ENCODE data around the gene PAK5.
A peak's percentile ranks its signal among the peaks of the same experiment; 100 is the strongest.

The PAK5 gene

DNA sequence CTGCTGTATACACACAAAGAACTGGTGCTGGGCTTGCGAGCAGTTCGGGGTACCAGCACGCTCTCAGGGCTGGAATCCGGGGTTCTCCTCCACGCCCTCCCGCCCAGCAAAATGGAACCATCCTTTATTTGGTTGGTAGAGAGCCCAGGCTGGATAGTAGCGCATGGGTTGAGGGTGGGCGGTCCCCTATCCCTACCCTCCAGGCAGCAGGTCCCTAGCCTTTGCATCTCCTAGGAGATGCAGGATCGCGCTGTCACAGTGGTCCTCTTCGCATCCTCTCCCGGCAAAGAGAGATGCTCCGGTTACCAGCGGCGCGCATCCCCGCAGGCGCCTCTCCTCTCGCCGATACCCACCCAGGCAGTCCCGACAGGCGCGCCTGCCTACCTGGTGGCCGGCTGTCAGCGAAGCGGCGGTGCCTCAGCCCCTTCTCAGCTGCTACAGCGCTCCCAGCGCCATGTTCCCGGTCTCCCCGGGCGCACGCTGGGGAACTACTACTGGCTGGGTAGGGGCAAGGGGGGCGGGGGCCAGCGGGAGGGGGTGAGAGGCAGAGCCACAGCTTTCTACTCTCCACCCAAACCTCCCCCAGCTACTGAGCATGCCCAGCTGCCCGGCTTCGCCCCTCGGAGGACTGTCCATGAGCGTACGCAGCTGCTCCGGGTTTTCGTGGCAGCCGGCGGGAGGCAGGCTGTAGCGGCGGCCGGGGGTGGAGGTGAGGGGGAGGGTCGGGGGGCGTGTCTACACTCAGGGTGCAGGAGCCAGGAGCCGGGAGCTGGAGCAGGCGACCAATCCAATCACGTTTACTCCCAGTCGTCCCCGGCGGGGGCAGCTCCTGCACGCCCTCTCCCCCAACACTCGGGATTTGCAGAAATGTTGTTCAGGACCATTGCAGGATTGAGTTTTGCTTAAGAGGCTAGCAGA, at the start of gene PAK5:
Gene PAK5, minus strand, starts transcription at position 699 of the 918 bp plus-strand sequence. CDS start 194,748 bp downstream, outside the sequence.
- peak; percentile 95 to 98 (median 97) for DNase-seq

DNA sequence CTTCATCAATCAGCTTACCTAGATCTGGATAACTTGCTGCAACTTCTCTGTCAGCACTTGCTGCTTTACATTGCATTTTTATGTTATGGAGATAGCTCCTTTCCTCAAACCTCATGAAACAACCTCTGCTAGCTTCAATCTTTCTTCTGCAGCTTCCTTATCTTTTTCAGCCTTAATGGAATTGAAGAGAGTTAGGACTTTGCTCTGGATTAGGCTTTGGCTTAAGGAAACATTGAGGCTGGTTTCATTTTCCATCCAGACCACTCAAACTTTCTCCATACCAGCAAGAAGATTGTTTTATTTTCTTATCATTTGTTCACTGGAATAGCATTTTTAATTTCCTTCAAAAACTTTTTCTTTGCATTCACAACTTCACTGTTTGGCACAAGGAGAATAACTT, 48.8 kb upstream of the PAK5 start:
- DNase-seq: no peak

DNA sequence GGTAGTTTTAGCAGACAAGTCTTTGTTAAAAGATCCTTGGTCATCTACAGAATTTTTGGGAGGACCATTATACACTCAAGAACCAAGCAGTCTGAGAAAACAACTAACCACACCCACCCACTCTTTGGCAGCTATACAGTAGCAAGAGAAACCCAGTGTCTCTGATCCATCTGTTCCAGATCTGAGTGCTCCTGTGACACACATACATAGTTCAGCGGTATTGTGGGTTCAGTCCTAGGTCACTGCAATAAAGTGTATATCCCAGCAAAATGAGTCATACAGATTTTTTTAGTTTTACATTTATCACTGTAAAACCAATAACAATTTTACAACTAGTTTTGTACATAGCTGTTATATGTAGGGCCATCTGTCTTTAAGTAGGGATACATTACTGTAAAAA, 47.4 kb upstream of the PAK5 start:
- DNase-seq: no peak

DNA sequence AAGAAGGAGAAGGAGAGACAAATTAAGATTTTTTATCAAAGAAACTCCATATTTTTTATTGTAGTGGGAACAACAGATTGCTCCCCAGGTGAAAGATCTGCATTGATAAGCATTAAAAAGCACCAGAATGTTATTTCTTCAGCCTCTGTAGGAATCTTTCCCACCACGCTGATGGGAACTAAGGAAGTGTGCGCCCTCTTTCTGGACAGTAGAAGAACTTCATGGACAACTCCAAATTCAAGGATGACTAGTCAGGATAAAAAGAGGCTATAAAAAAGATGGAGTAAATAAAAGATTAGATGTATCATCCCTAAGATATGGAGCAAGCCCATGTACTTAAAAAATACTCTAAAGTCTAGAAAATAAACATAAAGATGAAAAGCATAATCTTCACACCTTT, 45.8 kb upstream of the PAK5 start:
- DNase-seq: peak in 1 of 3 experiments; percentile 30

DNA sequence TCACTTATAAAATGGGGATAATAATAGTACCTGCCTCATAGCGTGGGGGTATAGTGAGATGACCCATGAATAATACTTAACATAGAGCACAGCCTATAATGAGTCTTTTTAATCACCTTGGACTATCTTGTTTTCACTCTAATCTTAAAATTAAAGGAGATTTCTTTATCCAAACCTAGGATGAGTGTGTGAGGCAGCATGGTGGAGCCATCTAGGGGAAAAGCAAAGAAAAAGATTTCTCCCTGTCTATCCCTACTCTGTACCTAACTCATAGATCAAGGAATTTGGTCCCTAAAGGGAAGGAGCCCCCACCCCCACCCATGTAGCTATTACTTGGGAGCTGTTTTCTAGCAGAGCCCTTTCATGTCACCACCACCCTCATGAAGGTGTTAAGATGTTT, 45.2 kb upstream of the PAK5 start:
- DNase-seq: peak in 2 of 3 experiments; percentile 10 to 55

DNA sequence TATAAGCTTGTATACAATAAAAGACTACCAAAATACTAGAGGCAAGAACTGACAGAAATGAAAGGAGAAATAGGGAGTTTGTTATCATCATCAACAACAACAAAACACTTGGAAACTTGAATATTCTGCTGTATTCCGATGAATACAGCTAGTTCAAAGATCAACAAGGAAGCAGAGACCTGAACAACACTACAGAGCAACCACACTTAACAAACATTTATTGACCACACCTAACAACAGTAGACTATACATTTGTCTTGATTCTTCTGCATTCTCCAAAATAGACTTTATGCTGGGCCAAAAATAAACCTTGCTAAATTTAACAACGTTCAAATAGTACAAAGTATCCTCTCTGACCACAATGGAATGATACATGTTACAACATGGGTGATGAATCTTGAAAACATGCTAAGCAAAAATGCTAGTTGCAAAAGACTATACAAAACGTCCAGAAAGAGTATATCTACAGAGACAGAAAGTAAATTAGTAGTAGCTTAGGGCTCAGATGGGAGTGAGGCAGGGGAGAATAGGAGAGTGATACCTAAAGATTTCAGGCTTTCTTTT, 39.1 kb upstream of the PAK5 start:
- no peak for DNase-seq

DNA sequence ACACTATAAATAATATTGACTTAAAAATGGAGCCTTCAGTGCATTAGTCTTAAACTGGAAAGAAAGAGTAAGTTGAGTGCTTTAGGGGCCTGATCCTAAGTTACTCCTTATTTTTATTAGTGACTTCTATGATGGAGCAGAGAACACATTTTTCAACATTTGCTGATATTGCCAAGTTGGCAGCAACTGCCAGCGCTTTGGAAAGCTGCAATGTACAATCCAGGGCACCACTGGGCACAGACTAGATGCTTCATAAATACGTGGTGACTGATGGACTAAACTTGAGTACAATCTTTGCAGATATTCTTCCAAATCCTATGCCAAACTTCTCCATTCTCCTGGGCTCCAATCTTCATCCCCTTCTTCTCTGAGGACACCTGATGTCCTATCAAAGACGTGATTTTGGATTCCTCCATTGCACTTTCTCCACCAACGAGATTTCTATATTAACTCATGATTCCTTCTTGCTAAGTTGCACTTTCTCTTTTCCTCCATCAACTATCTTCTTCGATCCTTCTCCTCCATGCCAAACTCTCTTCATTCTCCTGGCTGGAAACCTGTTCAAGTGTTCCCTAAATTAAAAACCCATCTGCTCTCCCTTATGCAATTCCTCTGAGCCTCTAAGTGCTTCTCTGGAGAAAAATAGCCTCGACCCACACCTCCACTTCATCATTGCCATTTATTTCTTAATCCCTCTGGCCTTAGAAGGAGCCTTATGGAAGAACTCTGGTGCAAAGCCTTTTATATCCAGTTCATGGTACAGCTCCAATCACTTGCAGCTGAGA, 28.5 kb upstream of the PAK5 start:
- DNase-seq: no peak

DNA sequence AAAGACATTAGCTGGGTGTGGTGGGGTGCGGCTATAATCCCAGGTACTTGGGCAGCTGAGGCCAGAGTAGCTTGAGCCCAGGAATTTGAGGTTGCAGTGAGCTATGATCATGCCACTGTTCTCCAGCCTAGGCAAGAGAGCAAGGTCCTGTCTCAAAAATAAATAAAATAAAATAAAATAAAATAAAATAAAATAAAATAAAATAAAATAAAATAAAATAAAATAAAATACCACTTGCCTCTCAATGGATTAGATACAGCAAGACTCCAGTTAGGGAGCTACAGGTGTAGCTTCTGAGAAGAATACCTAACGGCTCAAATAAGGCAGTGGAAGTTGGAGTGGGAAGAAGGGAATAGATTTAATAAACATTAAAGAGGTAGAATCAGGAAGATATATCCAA, 13.7 kb upstream of the PAK5 start:
- DNase-seq: no peak

DNA sequence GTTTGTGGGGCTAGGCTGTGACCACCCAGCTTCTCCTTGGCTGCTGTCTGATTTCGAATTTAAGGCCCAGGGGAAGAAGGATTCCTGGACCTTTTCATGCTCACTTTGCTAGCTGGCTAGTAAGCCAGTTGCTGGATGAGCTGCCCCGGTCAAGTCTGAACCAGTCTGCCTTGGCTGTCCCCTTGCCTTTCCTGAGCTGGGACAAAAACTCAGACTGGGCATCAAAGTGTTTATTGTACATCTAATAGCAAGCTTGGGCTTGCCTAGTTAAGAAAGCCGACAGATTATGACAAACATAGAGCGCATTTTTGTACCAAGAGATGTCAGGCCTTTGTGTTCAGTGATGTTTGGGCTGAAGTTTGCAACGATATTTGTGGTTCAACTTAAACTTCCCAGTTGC, 750 bp upstream of the PAK5 start:
- no peak for DNase-seq

DNA sequence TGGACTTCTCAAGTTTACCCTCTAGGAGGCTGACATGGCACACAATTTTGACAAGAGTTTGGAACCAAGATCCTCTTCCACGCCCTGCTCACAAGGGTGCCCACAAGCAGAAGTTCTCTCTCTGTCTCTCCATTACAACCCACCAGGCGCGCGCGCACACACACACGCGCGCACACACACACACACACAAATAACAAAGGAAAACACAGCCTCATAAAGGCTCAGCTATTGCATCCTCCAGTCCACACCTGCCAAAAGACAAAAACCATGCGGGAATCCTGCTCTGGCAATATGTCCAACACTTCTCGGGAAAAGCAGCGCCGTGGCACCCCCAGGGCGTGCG, 870 bp downstream of the PAK5 start:
- peak in 1 of 3 experiments; percentile 92 for DNase-seq

DNA sequence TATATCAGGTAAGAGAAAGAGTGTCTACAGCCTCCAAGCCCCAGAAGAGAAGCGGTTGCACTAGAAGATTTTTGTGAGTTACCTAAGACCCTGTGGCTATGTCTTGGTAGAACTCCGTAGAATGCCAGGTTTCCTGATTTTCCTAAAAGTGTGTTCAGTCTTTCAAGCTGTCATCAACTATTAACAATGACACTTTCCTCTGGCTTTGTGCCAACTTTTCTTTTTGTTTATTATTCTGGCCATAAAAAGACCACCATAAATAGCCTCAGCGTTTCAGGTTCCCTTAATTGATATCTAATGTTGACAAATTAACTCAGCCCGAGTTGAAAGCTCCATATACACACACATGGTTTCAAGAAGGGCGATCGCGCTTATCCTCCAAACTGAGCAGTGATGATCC, 1.2 kb downstream of the PAK5 start:
- DNase-seq: peak in 2 of 3 experiments; percentile 69 to 89

DNA sequence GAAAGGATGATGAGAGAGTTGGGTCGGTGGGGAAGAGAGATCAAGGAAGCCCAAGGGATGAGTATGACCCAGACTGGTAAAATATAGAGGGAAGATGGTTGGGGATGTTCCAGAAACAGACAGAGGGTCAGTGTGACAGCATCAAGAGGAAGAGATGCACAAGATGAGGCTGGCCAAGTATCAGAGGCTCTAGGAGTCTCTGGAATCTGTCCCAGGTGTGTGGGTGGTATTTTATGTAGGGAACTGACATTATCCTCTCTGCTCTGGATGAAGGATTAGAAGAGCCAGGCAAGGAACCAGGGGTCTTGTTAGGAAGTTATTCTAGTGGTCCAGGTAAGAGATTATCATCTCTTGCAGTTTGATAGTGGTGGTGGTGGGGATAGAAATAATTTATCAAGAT, 3.6 kb downstream of the PAK5 start:
- DNase-seq: no peak

DNA sequence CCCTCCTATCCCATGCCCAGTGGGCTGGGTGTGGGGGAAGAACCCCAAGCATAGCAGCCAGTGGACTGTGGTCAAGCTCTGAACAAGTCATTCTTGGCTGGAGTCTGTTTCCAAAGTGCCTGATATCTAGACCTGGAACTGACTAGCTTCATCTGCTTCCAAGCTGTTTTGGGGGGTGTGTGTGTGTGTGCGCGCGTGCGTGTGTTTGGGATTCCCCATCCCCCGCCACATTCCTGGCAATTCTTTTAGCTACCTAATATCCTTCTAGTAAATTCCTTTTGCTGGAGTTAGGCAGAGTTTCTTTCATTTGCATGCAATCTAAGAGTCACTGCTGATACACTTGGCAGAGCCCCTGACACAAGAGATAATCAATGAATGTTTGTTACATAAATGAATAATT, 7.8 kb downstream of the PAK5 start:
- DNase-seq: no peak

DNA sequence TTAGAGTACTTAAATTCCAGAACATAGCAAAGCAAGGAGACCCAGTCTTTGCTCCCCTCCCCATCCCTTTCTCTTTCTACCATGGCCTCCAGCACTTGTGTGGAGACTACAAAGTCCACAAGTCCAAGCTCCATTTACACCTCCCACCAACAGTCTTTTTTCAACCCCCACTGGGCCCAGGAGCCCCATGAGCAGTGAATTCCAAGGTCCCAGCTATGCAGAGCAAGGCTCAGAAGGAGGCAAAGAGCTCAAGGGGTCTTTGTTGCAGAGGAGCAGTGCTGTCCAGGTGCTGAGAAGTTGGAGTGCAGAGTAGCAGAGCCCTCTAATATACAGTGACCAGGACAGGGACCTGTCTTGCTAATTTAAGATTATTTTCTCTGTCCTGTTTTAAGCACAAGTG, 9.0 kb downstream of the PAK5 start:
- DNase-seq: no peak

DNA sequence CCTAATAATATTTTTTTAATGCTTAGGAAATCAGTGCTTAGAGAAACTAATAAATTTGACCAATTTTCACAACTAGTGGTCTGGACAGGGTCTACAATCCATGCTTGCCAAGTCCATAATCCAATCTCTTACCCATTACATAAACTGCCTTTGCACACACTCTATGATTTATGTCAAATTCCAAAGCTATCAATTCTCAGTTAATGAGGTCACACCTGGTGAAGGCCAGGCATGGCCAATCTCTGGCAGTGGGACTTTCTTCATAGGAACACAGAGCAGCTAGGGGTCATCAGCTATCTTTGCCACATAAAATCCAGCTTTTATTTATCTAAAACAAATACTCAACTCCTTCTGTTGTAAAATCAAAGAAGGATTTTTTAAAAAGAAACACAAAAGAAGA, 21.2 kb downstream of the PAK5 start:
- no peak for DNase-seq

DNA sequence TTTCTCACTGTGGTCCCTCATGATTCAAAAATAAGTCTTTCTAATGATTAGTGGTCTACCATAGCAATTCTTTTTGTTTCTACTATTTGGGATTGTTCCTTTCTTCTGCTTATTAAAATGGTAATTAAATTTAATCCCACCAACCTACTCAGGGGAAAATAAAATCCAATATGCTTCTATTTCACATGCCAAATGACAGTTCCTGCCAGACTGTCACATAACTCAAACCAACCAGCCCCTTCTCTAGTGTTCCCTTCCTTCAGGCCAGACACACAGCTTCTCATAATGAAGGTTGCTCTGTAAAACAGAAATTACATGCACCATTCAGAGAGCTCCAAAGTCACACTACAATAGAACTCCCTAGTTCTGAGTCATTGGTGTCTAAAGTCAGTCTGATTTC, 23.2 kb downstream of the PAK5 start:
- DNase-seq: no peak

DNA sequence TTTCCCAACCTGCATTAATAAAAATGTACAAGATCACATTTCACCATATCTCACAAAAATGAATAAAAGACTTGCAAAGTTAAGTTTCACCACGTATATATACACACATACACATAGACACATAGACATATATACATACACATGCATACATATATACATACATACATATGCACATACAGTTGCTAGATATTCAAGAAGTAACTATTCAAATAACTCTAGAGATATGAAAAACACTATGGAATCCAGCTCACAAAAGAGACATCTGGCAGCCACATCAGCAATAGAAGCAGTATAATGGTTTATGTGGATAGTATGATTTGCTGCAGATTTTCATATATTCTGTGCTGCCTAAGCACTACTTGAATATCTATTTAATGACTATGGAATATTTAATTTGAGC, 28.1 kb downstream of the PAK5 start:
- no peak for DNase-seq

DNA sequence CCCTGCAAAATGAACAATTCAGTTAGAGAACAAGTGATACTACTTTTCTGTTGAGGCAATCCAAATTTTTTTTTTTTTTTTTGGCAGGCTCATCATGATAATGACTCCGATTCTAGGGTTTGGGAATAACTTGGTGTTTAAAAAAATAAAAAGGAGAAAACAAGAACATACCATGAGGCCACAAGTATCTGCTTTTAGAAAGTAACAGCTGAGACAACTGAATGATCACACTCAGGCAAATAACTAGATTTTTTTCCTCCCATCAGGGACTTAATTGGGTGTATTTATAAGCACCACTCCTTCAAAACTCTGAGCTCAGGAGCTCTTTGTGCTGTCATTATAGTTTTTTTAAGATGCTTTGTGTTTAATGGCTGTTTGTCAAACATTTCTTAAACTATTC, 29.6 kb downstream of the PAK5 start:
- peak in 1 of 3 experiments; percentile 60 for DNase-seq

DNA sequence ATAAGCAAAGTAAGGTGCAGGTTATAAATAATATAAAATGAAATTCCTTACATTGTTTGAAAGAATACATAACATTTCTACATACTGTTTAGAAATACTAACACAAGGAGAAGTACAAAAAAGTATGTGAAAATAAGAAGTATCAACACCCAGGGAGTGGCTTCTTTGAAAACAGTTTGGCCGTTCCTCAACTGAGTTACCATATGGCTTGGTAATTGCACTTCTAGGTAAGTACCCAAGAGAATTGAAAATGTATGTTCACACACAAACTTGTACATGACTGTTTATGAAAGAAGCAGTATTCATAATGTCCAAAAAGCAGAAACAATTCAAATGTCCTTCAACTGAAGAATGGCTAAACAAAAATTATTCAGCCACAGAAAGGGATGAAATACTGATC, 30.7 kb downstream of the PAK5 start:
- no peak for DNase-seq

DNA sequence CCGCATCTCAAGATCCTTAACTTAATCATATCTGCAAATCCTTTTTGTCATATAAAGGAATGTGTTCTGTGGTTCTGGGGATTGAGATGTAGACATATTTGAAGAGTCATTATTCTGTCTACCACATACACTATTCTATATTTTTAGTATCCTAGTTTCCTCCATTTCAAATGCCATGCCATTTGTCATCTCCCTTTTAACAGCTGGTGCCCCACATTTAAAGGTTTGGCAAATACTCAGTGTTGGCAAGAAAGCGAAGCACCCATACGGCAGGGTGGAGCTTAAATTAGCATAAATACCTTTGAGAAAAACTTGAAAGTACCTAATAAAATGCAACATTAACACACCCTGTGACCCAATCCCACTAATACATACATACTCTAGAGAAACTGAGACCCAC, 31.7 kb downstream of the PAK5 start:
- no peak for DNase-seq

DNA sequence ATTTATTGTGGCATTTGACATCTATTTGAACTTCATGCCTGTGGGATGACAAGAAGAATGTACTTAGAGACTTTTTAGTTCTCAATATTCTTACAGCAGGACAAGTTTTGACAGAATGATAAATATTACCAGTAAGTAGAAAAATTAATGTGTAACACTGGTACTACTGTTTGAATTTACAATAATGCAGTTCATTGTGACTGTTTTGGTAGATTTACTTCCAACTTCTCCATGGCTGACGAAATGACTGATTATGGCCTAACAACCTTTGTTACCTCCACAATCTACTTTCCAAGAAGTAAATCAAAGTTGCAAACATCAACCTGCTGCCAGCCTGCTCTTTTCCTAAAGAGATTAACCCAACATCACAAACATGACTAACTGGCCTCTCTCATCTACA, 38.5 kb downstream of the PAK5 start:
- DNase-seq: no peak

DNA sequence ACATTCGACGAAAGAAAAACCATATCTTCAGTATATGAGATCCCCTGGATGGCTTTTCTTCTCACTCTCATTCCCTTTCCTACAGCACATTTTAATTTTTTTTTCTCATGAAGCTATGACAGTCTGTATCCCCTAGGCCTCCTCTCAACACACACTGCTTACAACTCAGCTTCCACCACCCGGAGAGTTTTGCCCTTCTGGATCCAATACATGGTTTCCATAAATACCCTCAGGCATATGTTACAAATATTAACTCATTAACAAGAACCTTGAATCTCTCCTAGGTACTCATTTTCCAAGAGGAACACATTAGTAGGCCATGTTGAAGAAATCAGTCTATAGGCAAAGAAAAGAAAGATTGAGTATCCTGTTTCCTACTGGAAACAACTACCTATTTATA, 44.0 kb downstream of the PAK5 start:
- DNase-seq: peak in 1 of 3 experiments; percentile 49

DNA sequence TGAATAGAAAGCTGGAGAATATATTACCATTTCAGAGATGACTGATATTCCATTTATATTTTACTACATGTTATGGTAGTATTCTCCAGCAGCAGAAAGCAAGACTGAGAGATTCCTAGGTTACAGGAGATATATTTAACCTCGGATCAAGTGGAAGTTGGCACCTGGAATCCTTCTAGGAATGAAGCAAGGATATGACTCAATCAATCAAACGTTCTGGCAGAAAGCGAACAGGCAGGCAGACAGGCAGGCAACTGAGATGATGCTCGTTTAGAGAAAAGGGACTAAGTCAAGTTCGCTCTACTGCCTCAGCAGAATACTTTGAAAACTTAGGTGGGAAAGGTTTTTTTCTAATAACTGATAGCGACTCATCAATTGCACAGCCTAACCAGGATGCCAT, 46.2 kb downstream of the PAK5 start:
- DNase-seq: no peak

DNA sequence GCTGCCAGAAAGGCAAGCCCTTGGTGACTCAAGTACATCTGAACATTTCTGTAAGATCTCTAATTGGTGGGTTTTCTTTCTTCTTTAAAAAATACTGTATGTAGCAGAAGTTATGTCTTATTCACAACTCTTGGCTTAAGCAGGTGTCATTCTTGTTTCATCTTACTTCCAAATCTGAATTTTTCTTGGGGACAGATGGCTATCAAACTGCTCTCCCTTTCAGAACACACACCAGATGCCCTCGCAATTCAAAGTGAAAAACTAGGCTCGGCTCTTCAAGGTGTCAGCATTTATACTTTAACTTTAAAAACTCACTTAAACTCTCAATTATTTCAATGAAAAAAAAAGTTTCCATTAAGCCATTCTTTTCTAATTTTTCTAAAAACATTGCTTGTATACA, 49.7 kb downstream of the PAK5 start:
- no peak for DNase-seq

Measured in NCI-H1417 (cell line).